CD4-positive, alpha-beta T cell treated with Interleukin-17A for 1 hour (primary cell): ENCODE measurements around the gene PMPCA.
"Not testable (repeated sequence)": the region's sequence is repeated elsewhere in the genome, so short reads cannot be mapped to it uniquely, and the experiment has no call there.

Experiments
- DNase-seq: peaks from one replicate; pipeline ENCODE4 v3.0.0-alpha.2; 2020

Gene PMPCA

GRCh38 chr9:136395020-136395340 is 15.5 kb upstream of the PMPCA start:
- no peak for DNase-seq

- no peak for DNase-seq
Measured at GRCh38 chr9:136395345-136396218, 14.9 kb upstream of the PMPCA start.

GRCh38 chr9:136396219-136396515 is 14.3 kb upstream of the PMPCA start:
- no peak for DNase-seq

- no peak for DNase-seq
Measured at GRCh38 chr9:136397643-136398042, 12.8 kb upstream of the PMPCA start.

- no peak for DNase-seq
Measured at GRCh38 chr9:136398286-136398685, 12.2 kb upstream of the PMPCA start.

GRCh38 chr9:136399176-136400037 is 11.1 kb upstream of the PMPCA start:
- DNase-seq: peak; percentile 54

- peak; percentile 87 for DNase-seq
Measured at GRCh38 chr9:136400038-136400834, 10.2 kb upstream of the PMPCA start, which contains the start of gene SNAPC4. SNAPC4 (minus strand) TSS chr9:136400170; CDS start chr9:136398428, 1,742 bp downstream.

- no peak for DNase-seq
Measured at GRCh38 chr9:136401173-136401922, 9.1 kb upstream of the PMPCA start.

- DNase-seq: no peak
Measured at GRCh38 chr9:136402067-136402466, 8.4 kb upstream of the PMPCA start.

- peak; percentile 90 for DNase-seq
Measured at GRCh38 chr9:136403538-136403914, 6.9 kb upstream of the PMPCA start.

- DNase-seq: peak; percentile 67
Measured at GRCh38 chr9:136403915-136404800, 6.3 kb upstream of the PMPCA start.

- no peak for DNase-seq
Measured at GRCh38 chr9:136404801-136405136, 5.7 kb upstream of the PMPCA start.

- no peak for DNase-seq
Measured at GRCh38 chr9:136405481-136405880, 5.0 kb upstream of the PMPCA start.

GRCh38 chr9:136405904-136406303 is 4.6 kb upstream of the PMPCA start:
- not testable (repeated sequence) for DNase-seq

GRCh38 chr9:136407061-136407460 is 3.4 kb upstream of the PMPCA start:
- DNase-seq: not testable (repeated sequence)

GRCh38 chr9:136407911-136408310 is 2.5 kb upstream of the PMPCA start:
- no peak for DNase-seq

- DNase-seq: peak; percentile 35
Measured at GRCh38 chr9:136409557-136410455, 652 bp upstream of the PMPCA start.

- DNase-seq: no peak
Measured at GRCh38 chr9:136411378-136411777, 920 bp downstream of the PMPCA start.

- no peak for DNase-seq
Measured at GRCh38 chr9:136412962-136413361, 2.5 kb downstream of the PMPCA start.

- no peak for DNase-seq
Measured at GRCh38 chr9:136416427-136416826, 6.0 kb downstream of the PMPCA start.

GRCh38 chr9:136416914-136417313 is 6.5 kb downstream of the PMPCA start:
- no peak for DNase-seq
